ENCODE measurements around the gene MIGA2.
"Not testable (repeated sequence)": the region's sequence is repeated elsewhere in the genome, so short reads cannot be mapped to it uniquely, and the experiment has no call there.

Gene MIGA2

GRCh38 chr9:129036241-129036922 lies at the start of gene MIGA2:
TSS of gene MIGA2 (plus strand) at chr9:129036626. CDS start at chr9:129040595, 3,969 bp downstream.
- peak; percentile 85 for DNase-seq (ENCODE audit: low read depth)

DNA sequence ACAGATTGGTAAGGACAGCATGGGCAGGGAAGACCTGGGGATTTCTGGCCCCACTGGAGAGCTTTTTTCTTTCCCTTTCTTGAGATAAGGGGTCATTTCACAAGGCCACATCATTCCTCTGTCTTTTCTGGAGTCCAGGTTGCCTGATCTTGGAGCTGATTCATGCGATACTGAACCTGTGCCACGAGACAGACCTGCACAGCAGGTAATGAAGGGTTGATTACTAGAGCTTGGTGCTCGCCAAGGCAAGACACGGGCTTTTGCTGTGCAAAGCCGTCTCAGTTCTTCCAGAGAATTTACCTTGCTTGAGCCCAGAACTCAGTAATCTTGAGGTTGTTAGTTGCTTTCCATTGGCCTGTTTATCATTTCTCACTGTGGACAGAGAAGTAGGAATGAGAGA lies 49.8 kb upstream of the MIGA2 start:
- DNase-seq (ENCODE audit: low read depth) = no peak

- DNase-seq (ENCODE audit: low read depth) = no peak
Observed at GRCh38 chr9:128987805-128988204, 48.6 kb upstream of the MIGA2 start.

DNA sequence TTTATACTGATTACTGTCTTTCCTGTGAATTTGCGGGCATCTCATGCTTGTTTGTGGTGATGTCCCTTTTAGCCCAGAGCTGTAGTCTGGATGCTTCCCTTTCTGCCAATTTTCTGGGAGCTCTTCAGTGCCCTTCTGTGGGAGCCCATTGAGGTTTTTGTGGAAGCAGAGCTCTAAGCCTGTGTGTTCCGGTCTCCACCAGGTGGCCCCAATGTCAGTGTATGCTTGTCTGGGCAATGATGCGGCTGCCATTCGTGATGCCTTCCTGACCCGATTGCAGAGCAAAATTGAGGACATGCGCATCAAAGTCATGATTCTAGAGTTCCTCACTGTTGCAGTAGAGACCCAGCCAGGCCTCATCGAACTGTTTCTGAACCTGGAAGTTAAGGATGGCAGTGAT lies 43.4 kb upstream of the MIGA2 start:
- DNase-seq (ENCODE audit: low read depth) = no peak

DNA sequence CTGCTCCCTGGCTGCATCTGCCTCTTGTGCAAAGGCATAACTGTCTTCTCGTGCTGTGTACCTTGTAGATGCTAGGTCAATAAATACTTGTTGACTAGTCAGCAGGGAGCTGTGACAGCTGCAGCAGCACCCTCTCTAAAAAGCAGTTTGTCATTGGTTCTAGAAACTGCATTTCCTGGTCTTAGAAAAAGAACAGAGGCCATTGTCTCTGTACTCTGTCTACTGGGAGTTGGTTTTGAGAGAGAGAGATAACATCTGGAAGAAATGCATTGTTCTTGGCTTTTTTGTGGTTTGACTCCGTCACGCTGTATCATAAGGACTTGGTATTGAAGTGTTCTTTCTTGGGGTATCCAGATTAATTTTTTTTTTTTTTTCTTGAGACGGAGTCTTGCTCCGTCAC lies 40.6 kb upstream of the MIGA2 start:
- no peak for DNase-seq (ENCODE audit: low read depth)

DNA sequence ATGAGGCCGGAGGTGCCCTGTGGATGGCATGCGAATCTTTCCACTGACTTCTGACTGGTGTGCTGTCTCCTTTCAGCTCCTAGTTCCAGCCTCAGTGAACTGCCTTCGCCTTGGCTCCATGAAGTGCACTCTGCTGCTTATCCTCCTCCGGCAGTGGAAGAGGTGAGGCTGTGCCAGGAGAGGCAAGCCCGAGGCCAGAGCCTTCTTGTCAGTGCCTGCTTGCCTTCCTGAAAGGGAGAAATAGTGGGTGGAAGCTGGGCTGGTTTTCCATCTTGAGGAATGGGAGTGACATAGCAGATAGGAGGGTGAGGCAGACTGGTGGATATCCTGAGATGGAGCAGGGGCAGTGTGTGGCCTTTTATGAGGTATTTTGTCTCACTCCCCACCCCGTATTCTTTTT lies 38.0 kb upstream of the MIGA2 start:
- no peak for DNase-seq (ENCODE audit: low read depth)

DNA sequence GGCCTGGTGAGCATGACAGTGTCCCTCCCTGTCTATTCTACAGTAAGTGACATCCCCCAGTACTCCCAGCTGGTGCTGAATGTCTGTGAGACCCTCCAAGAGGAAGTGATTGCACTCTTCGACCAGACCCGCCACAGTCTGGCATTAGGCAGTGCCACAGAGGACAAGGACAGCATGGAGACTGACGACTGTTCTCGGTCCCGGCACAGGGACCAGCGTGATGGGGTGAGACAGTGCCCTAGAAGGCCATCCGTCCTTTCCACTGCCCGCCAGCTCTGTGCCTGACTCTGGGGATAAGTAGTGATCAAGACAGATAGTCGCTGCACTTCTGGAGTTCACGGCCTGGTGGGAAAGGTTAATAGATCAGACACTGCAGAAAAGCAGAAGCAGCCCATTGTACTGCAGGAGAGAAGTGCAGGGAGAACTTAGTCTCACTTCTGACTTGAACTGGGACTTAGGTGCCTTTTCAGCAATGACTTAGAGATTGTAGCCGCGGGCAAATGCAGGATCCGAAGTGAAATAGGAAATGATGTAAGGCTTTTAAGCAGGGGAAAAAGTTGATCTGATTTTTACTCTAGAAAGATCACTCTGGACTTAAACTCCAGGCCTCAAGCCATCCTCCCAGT lies 36.7 kb upstream of the MIGA2 start:
- no peak for DNase-seq (ENCODE audit: low read depth)

DNA sequence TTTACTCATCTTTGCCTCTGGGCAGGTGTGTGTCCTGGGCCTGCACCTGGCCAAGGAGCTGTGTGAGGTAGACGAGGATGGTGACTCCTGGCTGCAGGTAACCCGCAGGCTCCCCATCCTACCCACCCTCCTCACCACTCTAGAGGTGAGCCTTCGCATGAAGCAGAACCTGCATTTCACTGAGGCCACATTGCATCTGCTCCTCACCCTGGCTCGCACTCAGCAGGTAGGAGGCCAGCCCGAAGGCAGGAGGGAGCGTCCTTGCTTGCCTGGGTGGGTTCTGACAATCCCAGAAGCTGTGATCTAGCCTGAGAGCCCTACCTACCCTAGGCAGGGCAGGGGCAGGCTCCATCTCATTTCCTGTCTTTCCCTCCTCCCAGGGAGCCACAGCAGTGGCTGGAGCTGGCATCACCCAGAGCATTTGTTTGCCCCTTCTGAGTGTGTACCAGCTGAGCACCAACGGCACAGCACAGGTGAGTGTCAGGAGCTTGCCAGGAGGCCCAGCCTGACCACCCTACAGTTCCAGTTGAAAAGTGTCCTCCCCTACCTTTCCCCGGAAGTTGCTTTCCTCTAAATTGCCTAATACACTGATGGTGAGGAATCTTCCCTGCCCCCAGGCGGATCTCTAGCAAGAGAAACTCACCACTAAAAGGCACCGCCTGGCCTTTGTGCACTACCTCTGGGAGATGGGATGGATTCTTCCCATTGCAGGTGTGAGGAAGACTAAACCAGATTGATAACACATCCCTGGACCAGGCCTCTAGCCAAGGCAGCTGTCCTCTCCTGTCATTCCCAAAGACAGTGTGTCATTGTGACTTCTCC lies 34.7 kb upstream of the MIGA2 start:
- no peak for DNase-seq (ENCODE audit: low read depth)

GRCh38 chr9:129002992-129003391 lies 33.4 kb upstream of the MIGA2 start:
- DNase-seq (ENCODE audit: low read depth) = no peak

DNA sequence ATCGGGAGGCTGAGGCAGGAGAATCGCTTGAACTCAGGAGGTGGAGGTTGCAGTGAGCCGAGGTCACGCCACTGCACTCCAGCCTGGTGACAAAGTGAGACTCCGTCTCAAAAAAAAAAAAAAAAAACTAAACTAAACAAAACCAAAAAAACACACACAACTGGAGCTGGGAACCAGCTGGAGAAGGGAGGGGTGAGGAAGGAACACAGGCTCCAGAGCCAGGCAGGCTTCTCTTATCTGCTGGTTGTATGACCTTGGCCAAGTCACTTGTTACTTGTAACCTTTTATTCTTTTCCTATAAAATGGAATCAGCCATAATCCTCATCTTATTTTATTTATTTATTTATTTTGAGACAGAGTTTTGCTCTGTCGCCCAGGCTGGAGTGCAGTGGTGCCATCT lies 32.3 kb upstream of the MIGA2 start:
- not testable (repeated sequence) for DNase-seq (ENCODE audit: low read depth)

DNA sequence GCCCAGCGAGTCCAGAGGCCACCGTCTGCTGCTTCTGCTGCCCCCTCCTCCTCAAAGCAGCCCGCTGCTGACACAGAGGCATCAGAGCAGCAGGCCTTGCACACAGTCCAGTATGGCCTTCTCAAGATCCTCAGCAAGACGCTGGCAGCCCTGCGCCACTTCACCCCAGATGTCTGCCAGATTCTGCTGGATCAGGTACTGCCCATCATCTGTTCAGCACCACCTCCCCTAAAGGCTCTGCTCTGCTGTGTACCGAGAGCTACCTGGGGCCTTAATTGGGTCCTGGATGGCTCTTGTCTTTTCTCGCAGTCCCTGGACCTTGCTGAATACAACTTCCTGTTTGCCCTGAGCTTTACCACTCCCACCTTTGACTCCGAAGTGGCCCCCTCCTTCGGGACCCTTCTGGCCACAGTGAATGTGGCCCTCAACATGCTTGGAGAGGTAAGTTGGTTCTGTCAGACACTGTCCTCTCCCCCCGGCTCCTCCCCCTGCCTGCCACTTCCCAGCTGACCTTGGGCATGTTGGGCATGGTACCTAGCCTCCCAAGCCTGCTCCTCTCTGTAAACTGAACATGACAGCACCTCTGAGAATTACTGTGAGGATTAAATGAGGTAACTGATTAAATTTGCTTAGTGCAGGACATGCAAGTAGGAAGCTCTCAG lies 31.0 kb upstream of the MIGA2 start:
- DNase-seq (ENCODE audit: low read depth) = no peak

- DNase-seq (ENCODE audit: low read depth) = no peak
Observed at GRCh38 chr9:129006328-129007034, 29.9 kb upstream of the MIGA2 start.

- no peak for DNase-seq (ENCODE audit: low read depth)
Observed at GRCh38 chr9:129007035-129007765, 29.2 kb upstream of the MIGA2 start.

GRCh38 chr9:129007766-129008468 lies 28.5 kb upstream of the MIGA2 start:
- no peak for DNase-seq (ENCODE audit: low read depth)

DNA sequence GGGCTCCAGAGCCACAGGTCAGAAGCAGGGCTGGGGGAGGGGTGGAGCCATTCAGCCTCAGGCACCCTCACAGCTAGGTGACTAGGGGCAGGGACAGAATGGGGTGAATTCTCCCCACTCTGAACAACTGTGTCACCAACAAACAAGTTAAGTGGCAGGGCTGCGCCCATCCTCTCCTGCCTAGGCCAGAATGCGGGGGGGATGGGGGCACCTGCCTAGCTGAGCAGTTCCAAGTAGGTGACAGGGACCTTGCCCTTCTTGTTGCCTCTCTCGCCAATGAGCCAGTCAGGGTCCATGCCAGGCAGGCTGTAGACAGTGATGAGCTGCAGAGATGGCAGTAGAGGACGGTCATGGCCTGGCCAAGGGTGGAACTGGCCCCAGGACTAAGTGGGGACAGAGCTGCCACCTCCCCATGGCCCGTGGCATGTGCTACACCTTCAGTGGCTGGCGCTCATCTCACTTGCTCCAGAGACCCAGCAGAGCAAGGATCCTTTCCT lies 27.9 kb upstream of the MIGA2 start:
- DNase-seq (ENCODE audit: low read depth) = no peak

GRCh38 chr9:129008986-129009583 lies 27.3 kb upstream of the MIGA2 start:
- DNase-seq (ENCODE audit: low read depth) = no peak

DNA sequence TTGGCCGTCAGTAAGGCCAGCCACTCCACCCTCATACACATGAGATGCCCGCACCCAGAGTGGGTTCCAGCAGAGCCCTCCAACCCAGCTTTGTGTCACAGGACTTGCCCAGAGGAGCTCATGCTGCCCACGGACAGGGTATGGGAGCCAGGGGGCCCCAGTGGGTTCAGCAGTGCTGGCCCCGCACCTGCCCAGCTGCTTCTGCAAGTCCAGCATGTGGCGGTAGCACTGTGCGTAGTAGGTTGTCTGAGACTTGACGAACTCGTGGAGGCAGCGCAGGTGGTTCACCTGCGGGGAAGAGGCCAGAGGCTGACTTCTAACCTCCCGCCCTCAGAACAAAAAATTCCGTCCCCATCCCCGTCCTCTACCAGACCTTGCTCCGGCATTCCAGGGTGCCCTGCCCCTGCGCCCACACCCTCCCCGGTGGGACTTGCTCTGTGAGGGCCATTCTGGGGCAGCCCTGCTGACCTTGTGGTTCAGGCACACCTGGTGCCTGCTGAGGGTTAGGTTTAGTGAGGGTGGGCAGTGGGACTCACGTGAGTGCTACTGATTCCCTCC lies 26.8 kb upstream of the MIGA2 start:
- no peak for DNase-seq (ENCODE audit: low read depth)

DNA sequence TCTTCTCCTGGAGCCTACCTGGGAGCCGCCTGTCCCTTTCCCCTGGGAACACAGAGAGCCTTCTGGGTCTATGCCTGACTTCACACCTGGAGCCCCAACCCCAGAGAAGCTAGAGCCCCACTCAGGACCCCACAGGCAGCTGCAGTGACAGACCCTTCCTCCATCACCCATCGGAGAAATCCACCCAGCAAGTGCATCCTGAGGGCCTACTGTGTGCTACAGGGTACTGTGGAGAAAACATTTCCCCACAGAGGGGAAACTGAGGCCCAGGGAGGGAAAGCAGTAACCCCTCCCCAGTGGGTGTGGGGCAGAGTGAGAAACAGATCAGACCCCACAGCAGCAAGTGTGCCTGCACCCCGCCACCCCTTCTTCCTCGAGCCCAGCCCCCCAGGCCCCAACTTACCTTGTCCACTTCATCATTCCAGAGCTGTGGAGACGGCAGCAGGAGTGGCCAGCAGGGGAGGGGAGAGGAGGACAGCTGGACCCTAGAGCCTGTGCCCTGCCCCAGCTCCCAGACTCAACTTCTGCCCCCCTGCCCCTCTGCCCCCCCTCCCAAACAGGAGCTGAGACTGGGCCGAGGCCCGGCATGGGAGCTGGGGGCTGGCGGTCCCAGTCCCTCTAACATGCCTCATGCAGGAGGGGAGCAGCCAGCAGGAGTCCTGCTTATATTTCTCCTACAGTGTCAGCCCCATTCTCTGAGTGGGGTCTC lies 26.0 kb upstream of the MIGA2 start:
- no peak for DNase-seq (ENCODE audit: low read depth)

- no peak for DNase-seq (ENCODE audit: low read depth)
Observed at GRCh38 chr9:129011170-129011569, 25.3 kb upstream of the MIGA2 start.

Measured in stimulated activated CD8-positive, alpha-beta memory T cell treated with anti-CD3 and anti-CD28 coated beads, Interleukin-12 subunit alpha, Interleukin-12 subunit beta, amount 100 ng/mL, for 4 hours (primary cell).